ENCODE data around the gene CARS1. TPM values are rescaled to one million over a fixed set of nuclear protein-coding genes. Genes with fewer than 3 reads are reported as not detected.

CARS1 gene
- total and polyA plus RNA-seq, 2 of the 8 experiments (the other 6 are each of a cell fraction or from before 2014, with no cell fraction given) = 44.1 to 100 TPM

DNA sequence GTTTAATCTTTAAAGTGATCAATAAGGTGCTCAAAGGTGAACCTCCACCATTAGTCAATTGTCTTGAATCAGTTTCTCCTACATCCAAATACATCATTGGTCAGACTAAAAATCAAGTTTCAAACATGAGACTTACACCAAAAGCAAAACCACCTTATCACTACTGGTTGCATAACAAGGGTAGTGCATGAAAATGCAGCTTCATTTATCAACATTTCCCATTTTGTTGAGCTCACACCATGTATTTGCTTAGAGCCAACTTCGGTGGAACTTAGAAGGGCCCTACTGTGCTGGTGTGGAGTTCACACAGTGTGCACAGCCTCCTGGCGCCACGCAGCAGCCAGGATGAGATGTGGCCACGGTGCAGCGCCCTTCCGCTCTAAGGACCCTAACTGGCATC is 104.9 kb downstream of the CARS1 start:
- CTCF ChIA-PET (ENCODE audit: partially characterized antibody) = interaction anchor here (0.9 to 4.0 kb wide), 6 partner anchors 9 to 69 kb away, joined by 3 to 19 read pairs (median 4); no protein-coding TSS in a partner anchor
- Histone ChIP-seq H3K4me2 (ENCODE audit: insufficient read depth in 1 of 2, low read depth in 2 of 2, low read length in 2 of 2) (no peak overlapping the region), H3K36me3 (ENCODE audit: control insufficient read depth in 2 of 4, insufficient read depth in 4 of 4, low read length in 3 of 4) (peaks cover 31 to 91% (median 76%) of the 10 kb centered on the region in 4 experiments), H3K23ac (ENCODE audit: insufficient read length) (no peak overlapping the region), H3K4me3 (ENCODE audit: extremely low read depth in 1 of 4, insufficient read depth in 2 of 4, low read depth in 3 of 4, low read length in 4 of 4) (no peak overlapping the region), H4K8ac (ENCODE audit: extremely low read depth, insufficient read depth, low read length) (peak overlapping the region; percentile 11; the same call in 1 of the 2 replicates), H3K18ac (ENCODE audit: extremely low read depth, low read length) (no peak overlapping the region), H3K27ac (ENCODE audit: low read depth, low read length) (no peak overlapping the region), H3K23me2 (ENCODE audit: low read depth, low read length) (no peaks in the 10 kb centered on the region), H3K79me1 (ENCODE audit: low read depth, low read length) (peaks cover 6% of the 10 kb centered on the region), H3K9ac (replicated peaks in 1 of 4; ENCODE audit: extremely low read depth in 1 of 4, low read depth in 3 of 4, low read length in 3 of 4) (no peak overlapping the region), H2AFZ (ENCODE audit: low read length) (no peak overlapping the region), H2AK5ac (ENCODE audit: low read depth, low read length) (no peak overlapping the region), H3K56ac (replicated peaks; ENCODE audit: insufficient read length, low read depth, low read length) (no peak overlapping the region), H3K27me3 (replicated peaks in 1 of 4; ENCODE audit: control insufficient read depth in 3 of 4, extremely low read depth in 1 of 4, insufficient read depth in 3 of 4, low read length in 3 of 4) (no peaks in the 10 kb centered on the region), H3K14ac (ENCODE audit: insufficient read length) (no peak overlapping the region), H2BK20ac (ENCODE audit: low read length) (no peak overlapping the region), H4K91ac (replicated peaks; ENCODE audit: insufficient read length, low read length) (no peak overlapping the region), H3K79me2 (ENCODE audit: control insufficient read depth in 1 of 2, insufficient read depth in 2 of 2, low read length in 2 of 2) (no peaks in the 10 kb centered on the region), H3K9me3 (ENCODE audit: insufficient read depth in 2 of 2, low read depth in 1 of 2, low read length in 1 of 2) (no peaks in the 10 kb centered on the region), H4K20me1 (replicated peaks in 1 of 2; ENCODE audit: control insufficient read depth in 1 of 2, insufficient read depth in 2 of 2, low read length in 2 of 2) (peaks cover 14 to 33% of the 10 kb centered on the region in 2 experiments), H4K5ac (ENCODE audit: insufficient read length, low read depth, low read length) (no peak overlapping the region), H2BK12ac (ENCODE audit: low read depth, low read length) (no peak overlapping the region), H2BK120ac (replicated peaks; ENCODE audit: low read depth, low read length) (no peak overlapping the region), H3K4ac (replicated peaks; ENCODE audit: insufficient read length, low read depth, low read length) (no peak overlapping the region), H3K4me1 (replicated peaks in 1 of 4; ENCODE audit: control insufficient read depth in 3 of 4, insufficient read depth in 4 of 4, low read length in 3 of 4) (peaks cover 0 to 5% (median 1%) of the 10 kb centered on the region in 4 experiments; a peak in 2 of 7 replicates), H2BK15ac (ENCODE audit: low read length) (no peak overlapping the region), H2BK5ac (ENCODE audit: low read depth, low read length) (no peak overlapping the region; the same call in 1 of the 2 replicates)
- WGBS, 2 experiments (ENCODE audit: extremely low coverage in 1 of 2, insufficient coverage in 1 of 2, insufficient read length in 1 of 2, insufficient replicate concordance in 2 of 2, low coverage in 1 of 2, low lambda C conversion rate in 2 of 2, missing lambda C conversion rate in 1 of 2) = 89% methylated on average over 6 of the region's 6 CpGs; no CpG with 5 or more reads in 1 of the 2 experiments
- FAIRE-seq (no peak), DNase-seq (ENCODE audit: low read depth in 1 of 2, low spot score in 2 of 2) (no peak)
- POLR2A ChIA-PET (ENCODE audit: partially characterized antibody) = interaction anchor here (0.9 kb wide), 1 partner anchor 8 kb away, joined by 3 read pairs; no protein-coding TSS in a partner anchor
- no peak for TF ChIP-seq TAF7 (optimal IDR thresholded peaks at IDR 0.05; ENCODE audit: borderline replicate concordance, low read depth, low read length)
- TF ChIP-seq SP4 (IDR thresholded peaks at IDR 0.05; ENCODE audit: low read length) = no peak
- TF ChIP-seq, protein P1, sequence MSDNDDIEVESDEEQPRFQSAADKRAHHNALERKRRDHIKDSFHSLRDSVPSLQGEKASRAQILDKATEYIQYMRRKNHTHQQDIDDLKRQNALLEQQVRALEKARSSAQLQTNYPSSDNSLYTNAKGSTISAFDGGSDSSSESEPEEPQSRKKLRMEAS (IDR thresholded peaks at IDR 0.05) = no peak
- no peak for TF ChIP-seq SIN3A (conservative IDR thresholded peaks at IDR 0.05 in 1 of 2, IDR thresholded peaks at IDR 0.05 in 1 of 2; ENCODE audit: low read depth in 1 of 2, low read length in 2 of 2)
- no peak for TF ChIP-seq GABPA (IDR thresholded peaks at IDR 0.05; ENCODE audit: borderline replicate concordance, insufficient read depth, low read length)
- no peak for TF ChIP-seq CTBP2 (IDR thresholded peaks at IDR 0.05; ENCODE audit: borderline replicate concordance, insufficient read depth, insufficient read length, low read length)
- TF ChIP-seq USF2 (IDR thresholded peaks at IDR 0.05; ENCODE audit: low read length) = no peak
- TF ChIP-seq SIX5 (IDR thresholded peaks at IDR 0.05; ENCODE audit: low read depth, low read length) = no peak
- no peak for TF ChIP-seq CHD2 (IDR thresholded peaks at IDR 0.05; ENCODE audit: low read length)
- no peak for TF ChIP-seq RAD21 (IDR thresholded peaks at IDR 0.05 in 1 of 2, conservative IDR thresholded peaks at IDR 0.05 in 1 of 2; ENCODE audit: low read depth in 2 of 2, low read length in 2 of 2)
- no peak for TF ChIP-seq CREB1 (IDR thresholded peaks at IDR 0.05)
- no peak for TF ChIP-seq FOSL1 (IDR thresholded peaks at IDR 0.05; ENCODE audit: insufficient read depth, low read depth, low read length)
